ENCODE results near the gene MEI1. TPM values are rescaled to one million over a fixed set of nuclear protein-coding genes. Genes with fewer than 3 reads are reported as not detected.

The MEI1 gene
- total RNA-seq, 1 experiment from 2014 or later, result 0.18 TPM

- intact Hi-C loops (cut with micrococcal nuclease; ENCODE audit: unreplicated experiment) (no loop called here), in situ Hi-C loops (cut with HindIII; ENCODE audit: low pct_unique_long_range_greater_than_20kb, low sequenced_read_pairs) (no loop called here)
- no peaks in the 10 kb centered on the region for H3K27me3 ChIP-seq (ENCODE audit: control insufficient read depth, insufficient read depth, low read length)
- TF ChIP-seq POLR2AphosphoS5 (IDR thresholded peaks at IDR 0.05; ENCODE audit: low read depth, low read length), result no peak
- no peak for TF ChIP-seq SIN3A (IDR thresholded peaks at IDR 0.05; ENCODE audit: borderline replicate concordance, insufficient read depth, low read depth, low read length)
- TF ChIP-seq TCF7L2 (IDR thresholded peaks at IDR 0.05; ENCODE audit: low read depth, low read length), result no peak
- TF ChIP-seq CTCF (IDR thresholded peaks at IDR 0.05), result no peak
- no peak for TF ChIP-seq REST (IDR thresholded peaks at IDR 0.05; ENCODE audit: insufficient read depth in 1 of 2, low read depth in 2 of 2, low read length in 1 of 2)
- DNase-seq (ENCODE audit: low read depth, low spot score) (no peak), ATAC-seq (no peak)
- no peaks in the 10 kb centered on the region for H3K36me3 ChIP-seq (ENCODE audit: control insufficient read depth, insufficient read depth, low read length)
- POLR2A ChIA-PET, result no interaction called here
- H3K27ac ChIP-seq (ENCODE audit: low read length), result no peak overlapping the region
- CTCF ChIA-PET, result interaction anchor here (0.5 kb wide), 1 partner anchor 198 kb away, joined by 3 read pairs; no protein-coding TSS in a partner anchor
- H3K9me3 ChIP-seq (ENCODE audit: control insufficient read depth, insufficient read depth, low read depth, low read length), result no peaks in the 10 kb centered on the region
- no peak overlapping the region for H3K4me3 ChIP-seq (ENCODE audit: low read depth in 2 of 2, low read length in 2 of 2)
- H3K4me1 ChIP-seq (ENCODE audit: control insufficient read depth, insufficient read depth, low read length), result no peaks in the 10 kb centered on the region
- no TSS peak for BruUV-seq (replicated peaks)
Observed at GRCh38 chr22:41813726-41814410, 114.6 kb downstream of the MEI1 start.

GRCh38 chr22:41815716-41816115, 116.4 kb downstream of the MEI1 start:
- no peaks in the 10 kb centered on the region for H3K4me1 ChIP-seq (ENCODE audit: control insufficient read depth, insufficient read depth, low read length)
- H3K36me3 ChIP-seq (ENCODE audit: control insufficient read depth, insufficient read depth, low read length), result no peaks in the 10 kb centered on the region
- ChIA-PET CTCF (no interaction called here), POLR2A (interaction anchor here (0.7 kb wide), 1 partner anchor 10 kb away, joined by 15 read pairs; no protein-coding TSS in a partner anchor)
- ATAC-seq (no peak), DNase-seq (ENCODE audit: low read depth, low spot score) (no peak)
- BruUV-seq (replicated peaks), result no TSS peak
- intact Hi-C loops (cut with micrococcal nuclease; ENCODE audit: unreplicated experiment), result no loop called here
- H3K4me3 ChIP-seq (ENCODE audit: low read depth in 2 of 2, low read length in 2 of 2), result no peak overlapping the region
- in situ Hi-C loops (cut with HindIII; ENCODE audit: low pct_unique_long_range_greater_than_20kb, low sequenced_read_pairs), result no loop called here
- H3K27ac ChIP-seq (ENCODE audit: low read length), result no peak overlapping the region
- H3K27me3 ChIP-seq (ENCODE audit: control insufficient read depth, insufficient read depth, low read length), result no peaks in the 10 kb centered on the region
- TF ChIP-seq POLR2AphosphoS5 (IDR thresholded peaks at IDR 0.05; ENCODE audit: low read depth, low read length) (no peak), SIN3A (IDR thresholded peaks at IDR 0.05; ENCODE audit: borderline replicate concordance, insufficient read depth, low read depth, low read length) (no peak), CTCF (IDR thresholded peaks at IDR 0.05) (no peak), REST (IDR thresholded peaks at IDR 0.05; ENCODE audit: insufficient read depth in 1 of 2, low read depth in 2 of 2, low read length in 1 of 2) (no peak), TCF7L2 (IDR thresholded peaks at IDR 0.05; ENCODE audit: low read depth, low read length) (no peak)
- no peaks in the 10 kb centered on the region for H3K9me3 ChIP-seq (ENCODE audit: control insufficient read depth, insufficient read depth, low read depth, low read length)

Data from Panc1 (cell line).